IMR-90 (cell line): ENCODE data around the gene CDH23. TPM values are rescaled to one million over a fixed set of nuclear protein-coding genes. Genes with fewer than 3 reads are reported as not detected.

ENCODE experiments used
- ATAC-seq: fragments of 200-7000 bp; cut with Tn5 transposase; 2 replicates; pipeline ENCODE4 v1.9.1; 2020; ENCODE audit warnings: low read depth, mild to moderate bottlenecking, moderate library complexity
- BruUV-seq: library from RNA; stranded (reverse); fragments of 400-500 nt; replicated peaks from 2 replicates; lab custom pipeline; 2021; lab: Mats Ljungman, UMichigan
- CTCF ChIA-PET: fragments of 300-600 bp; formaldehyde crosslinking; extraction: SDS; loops from one replicate; lab custom pipeline; 2021; ENCODE audit warnings: antibody characterized with exemption; lab: Yijun Ruan, JAX
- POLR2A ChIA-PET: fragments of 300-600 bp; sonication (Branson Sonifier 250); formaldehyde crosslinking; loops from one replicate; lab custom pipeline; 2022; ENCODE audit warnings: antibody characterized with exemption; ENCODE audit not compliant: unreplicated experiment; lab: Charles Lee
- DNase-seq: peaks from one replicate; pipeline ENCODE4 v3.0.0; 2013
- H2AFZ ChIP-seq: replicated peaks from 2 replicates; pipeline ENCODE3; 2013; ENCODE audit warnings: low read length, mild to moderate bottlenecking; ENCODE audit not compliant: poor library complexity
- H2AK5ac ChIP-seq: 2 replicates; pipeline ENCODE4 v1.6.1; 2013; ENCODE audit warnings: low read depth, low read length, inconsistent platforms
- H2AK9ac ChIP-seq: replicated peaks from 2 replicates; pipeline ENCODE3; 2013; ENCODE audit warnings: mild to moderate bottlenecking, low read depth, low read length, moderate library complexity; ENCODE audit not compliant: poor library complexity
- H2BK120ac ChIP-seq: 2 replicates; pipeline ENCODE4 v1.6.1; 2013; ENCODE audit warnings: low read depth, low read length, inconsistent platforms
- H2BK15ac ChIP-seq: 3 replicates; pipeline ENCODE4 v1.6.1; 2013; ENCODE audit warnings: low read depth, low read length, inconsistent platforms
- H2BK20ac ChIP-seq: 2 replicates; pipeline ENCODE4 v1.6.1; 2013; ENCODE audit warnings: low read depth, mild to moderate bottlenecking, inconsistent platforms, low read length, moderate library complexity
- H2BK5ac ChIP-seq: 2 replicates; pipeline ENCODE4 v1.6.1; 2013; ENCODE audit warnings: mild to moderate bottlenecking, low read depth, low read length, inconsistent platforms; ENCODE audit not compliant: poor library complexity, severe bottlenecking
- H3K14ac ChIP-seq: replicated peaks from 2 replicates; pipeline ENCODE4 v1.6.1; 2013; ENCODE audit warnings: low read depth, low read length, inconsistent platforms
- H3K18ac ChIP-seq: 2 replicates; pipeline ENCODE4 v1.6.1; 2013; ENCODE audit warnings: low read depth, low read length, control low read depth
- H3K23ac ChIP-seq: 2 replicates; pipeline ENCODE4 v1.6.1; 2013; ENCODE audit warnings: low read depth, low read length, inconsistent platforms
- H3K27ac ChIP-seq: 2 replicates; pipeline ENCODE4 v1.5.1; 2013; ENCODE audit warnings: mild to moderate bottlenecking, control low read depth, low read length; ENCODE audit not compliant: insufficient read depth
- H3K27me3 ChIP-seq: 2 replicates; pipeline ENCODE4 v1.6.1; 2013; ENCODE audit warnings: low read length; ENCODE audit not compliant: control insufficient read depth, insufficient read depth
- H3K36me3 ChIP-seq: 2 replicates; pipeline ENCODE4 v1.6.1; 2013; ENCODE audit warnings: low read length, mixed read lengths; ENCODE audit not compliant: control insufficient read depth, insufficient read depth
- H3K4ac ChIP-seq: 2 replicates; pipeline ENCODE4 v1.6.1; 2013; ENCODE audit warnings: low read depth, low read length, inconsistent platforms
- H3K4me1 ChIP-seq: 2 replicates; pipeline ENCODE4 v1.6.1; 2013; ENCODE audit warnings: low read length, mixed read lengths; ENCODE audit not compliant: control insufficient read depth, insufficient read depth
- H3K4me2 ChIP-seq: 2 replicates; pipeline ENCODE4 v1.6.1; 2013; ENCODE audit warnings: low read depth, mild to moderate bottlenecking, control low read depth, low read length, moderate library complexity
- H3K4me3 ChIP-seq: 2 replicates; pipeline ENCODE4 v1.5.1; 2013; ENCODE audit warnings: low read depth, mild to moderate bottlenecking, control low read depth, low read length, moderate library complexity; ENCODE audit not compliant: insufficient read depth
- H3K56ac ChIP-seq: 2 replicates; pipeline ENCODE4 v1.6.1; 2013; ENCODE audit warnings: low read length, inconsistent platforms; ENCODE audit not compliant: insufficient read depth; ENCODE audit errors: extremely low read depth
- H3K79me1 ChIP-seq, 2 experiments: 2 replicates each; pipeline ENCODE4 v1.6.1; 2013; ENCODE audit warnings: low read length in 2 of 2, inconsistent platforms in 1 of 2, low read depth in 1 of 2
- H3K9ac ChIP-seq: 2 replicates; pipeline ENCODE4 v1.6.1; 2013; ENCODE audit warnings: low read depth, low read length, control low read depth
- H3K9me1 ChIP-seq: 2 replicates; pipeline ENCODE4 v1.6.1; 2013; ENCODE audit warnings: low read length, inconsistent platforms; ENCODE audit not compliant: insufficient read depth
- H3K9me3 ChIP-seq: 2 replicates; pipeline ENCODE4 v1.6.1; 2013; ENCODE audit warnings: low read length; ENCODE audit not compliant: control insufficient read depth, insufficient read depth
- H4K20me1 ChIP-seq: 2 replicates; pipeline ENCODE4 v1.6.1; 2013; ENCODE audit warnings: low read length, inconsistent platforms; ENCODE audit not compliant: insufficient read depth
- H4K5ac ChIP-seq: 2 replicates; pipeline ENCODE4 v1.6.1; 2013; ENCODE audit warnings: mild to moderate bottlenecking, low read depth, low read length, control low read depth
- H4K8ac ChIP-seq, 2 experiments: 2 replicates each; pipeline ENCODE4 v1.6.1; 2013; ENCODE audit warnings: low read depth in 2 of 2, low read length in 2 of 2, control low read depth in 1 of 2, inconsistent platforms in 1 of 2
- H4K91ac ChIP-seq: 2 replicates; pipeline ENCODE4 v1.6.1; 2013; ENCODE audit warnings: low read depth, low read length, inconsistent platforms; ENCODE audit not compliant: insufficient read depth
- BHLHE40 ChIP-seq: fragments of 150-350 bp; IDR thresholded peaks from 2 replicates; pipeline ENCODE4 v1.6.1; 2016; ENCODE audit warnings: mild to moderate bottlenecking, low read depth, low read length
- MAZ ChIP-seq: IDR thresholded peaks from 2 replicates; pipeline ENCODE4 v1.6.1; 2012; ENCODE audit warnings: low read depth, mild to moderate bottlenecking, low read length, improper control_type of control experiment, moderate library complexity, borderline replicate concordance
- MXI1 ChIP-seq: IDR thresholded peaks from 2 replicates; pipeline ENCODE4 v1.6.1; 2012; ENCODE audit warnings: low read depth, mild to moderate bottlenecking, low read length, moderate library complexity, borderline replicate concordance
- NFE2L2 ChIP-seq: fragments of 150-350 bp; IDR thresholded peaks from 2 replicates; pipeline ENCODE4 v1.6.1; 2016; ENCODE audit warnings: low read depth, mild to moderate bottlenecking, low read length
- POLR2A ChIP-seq: IDR thresholded peaks from 2 replicates; pipeline ENCODE4 v1.6.1; 2012; ENCODE audit warnings: mild to moderate bottlenecking, low read depth, low read length
- RCOR1 ChIP-seq: IDR thresholded peaks from 2 replicates; pipeline ENCODE4 v1.6.1; 2012; ENCODE audit warnings: mild to moderate bottlenecking, low read length, improper control_type of control experiment; ENCODE audit not compliant: insufficient replicate concordance
- WGBS, 2 experiments: methylation state at CpG; one replicate each; pipeline versions ENCODE4 v1.1.5 to v1.1.7; 2013; ENCODE audit warnings: missing lambda C conversion rate in 2 of 2; ENCODE audit not compliant: insufficient read length in 1 of 2; ENCODE audit errors: extremely low coverage in 2 of 2; 5-methylcytosine and 5-hydroxymethylcytosine counted together
- dilution Hi-C: fragments of 300-500 bp; cut with HindIII; formaldehyde crosslinking; loops from one replicate; pipeline ENCODE4 v1.14.3; 2018; ENCODE audit warnings: low sequenced_read_pairs; ENCODE audit not compliant: unreplicated experiment
- in situ Hi-C: fragments of 300-500 bp; cut with MboI; formaldehyde crosslinking; loops from 3 replicates; pipeline ENCODE4 v1.14.3; 2019; ENCODE audit warnings: low sequenced_read_pairs, inconsistent platforms, mixed read lengths
- intact Hi-C: fragments of 100-400 bp; cut with micrococcal nuclease; formaldehyde crosslinking; loops from 2 replicates; pipeline ENCODE4 v1.10.0; 2022
- polyA plus RNA-seq, 3 experiments: library from polyadenylated mRNA; depleted of rRNA; stranded (reverse); fragments of >200 nt; gene quantifications; 2 replicates each; pipeline ENCODE4 v1.2.3, GENCODE V29; 2012; ENCODE audit warnings: low replicate concordance in 1 of 3
- total RNA-seq: library from RNA; depleted of rRNA; stranded (reverse); fragments of >200 nt; gene quantifications from 2 replicates; pipeline ENCODE4 v1.2.3, GENCODE V29; 2012

Gene CDH23
- total and polyA plus RNA-seq, 2 of the 4 experiments (the other 2 are of a cell fraction), result under 0.01 to 0.03 TPM

GRCh38 chr10:71635251-71635866, 238.6 kb downstream of the CDH23 start:
- Histone ChIP-seq H3K9ac (no peak overlapping the region), H3K4me3 (no peak overlapping the region), H2BK5ac (no peak overlapping the region), H2BK120ac (no peak overlapping the region), H4K8ac (no peak overlapping the region), H3K9me3 (no peaks in the 10 kb centered on the region), H3K79me1 (no peaks in the 10 kb centered on the region), H3K14ac (no peak overlapping the region), H3K36me3 (no peaks in the 10 kb centered on the region), H2AK9ac (no peak overlapping the region), H4K20me1 (no peaks in the 10 kb centered on the region), H3K4ac (no peak overlapping the region), H3K27me3 (peaks cover 69% of the 10 kb centered on the region), H3K27ac (no peak overlapping the region), H3K9me1 (no peaks in the 10 kb centered on the region), H2BK20ac (no peak overlapping the region), H3K4me1 (no peaks in the 10 kb centered on the region), H4K5ac (no peak overlapping the region), H3K23ac (no peak overlapping the region), H2AFZ (no peak overlapping the region), H2BK15ac (no peak overlapping the region), H3K4me2 (no peak overlapping the region), H3K18ac (no peak overlapping the region), H4K91ac (no peak overlapping the region), H3K56ac (no peak overlapping the region), H2AK5ac (no peak overlapping the region)
- TF ChIP-seq NFE2L2 (no peak), POLR2A (no peak), BHLHE40 (no peak), MXI1 (no peak), MAZ (no peak), RCOR1 (no peak)
- ChIA-PET CTCF (no interaction called here), POLR2A (no interaction called here)
- no TSS peak for BruUV-seq
- in situ Hi-C loops (no loop called here), intact Hi-C loops (no loop called here), dilution Hi-C loops (no loop called here)
- ATAC-seq, result no peak
- WGBS, 2 experiments, result 37% methylated on average over 5 of the region's 13 CpGs; no CpG with 5 or more reads in 1 of the 2 experiments
- DNase-seq, result no peak
